MM.1S (cell line): ENCODE data around the gene MPZL3.

Experiments
- CTCF ChIP-seq: fragments of 300-600 bp; sonication (generic); IDR thresholded peaks from 2 replicates; pipeline ENCODE4 v1.5.1; 2016; ENCODE audit warnings: antibody characterized with exemption, low read length, mixed read lengths
- EZH2 ChIP-seq: fragments of 300-600 bp; sonication (generic); optimal IDR thresholded peaks from 2 replicates; pipeline ENCODE3; 2017; ENCODE audit warnings: low read depth, mild to moderate bottlenecking, antibody characterized with exemption, low read length, mixed read lengths
- EZH2phosphoT487 ChIP-seq: fragments of 300-600 bp; sonication (generic); IDR thresholded peaks from 2 replicates; pipeline ENCODE4 v1.6.1; 2018; ENCODE audit warnings: antibody characterized with exemption, low read length

GRCh38 chr11:118214210-118214914, 37.8 kb downstream of the MPZL3 start:
- TF ChIP-seq CTCF (no peak), EZH2 (no peak), EZH2phosphoT487 (no peak)
